ENCODE results near the gene ZMYND8.
"Not testable (repeated sequence)": the region's sequence is repeated elsewhere in the genome, so short reads cannot be mapped to it uniquely, and the experiment has no call there.

DNA sequence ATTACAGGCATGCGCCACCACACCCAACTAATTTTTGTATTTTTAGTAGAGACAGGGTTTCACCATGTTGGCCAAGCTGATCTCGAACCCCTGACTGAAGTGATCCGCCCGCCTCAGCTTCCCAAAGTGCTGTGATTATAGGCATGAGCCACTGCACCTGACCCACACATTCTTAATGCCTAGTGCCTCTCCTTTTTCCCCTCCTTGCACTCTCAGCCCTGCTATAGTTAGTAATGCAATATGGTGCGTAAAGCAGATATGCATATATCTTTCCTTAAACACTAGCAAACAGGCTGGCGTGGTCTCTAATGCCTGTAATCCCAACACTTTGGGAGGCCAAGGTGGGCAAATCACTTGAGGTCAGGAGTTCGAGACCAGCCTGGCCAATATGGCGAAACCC is 68.0 kb downstream of the ZMYND8 start:
- TF ChIP-seq FOXM1 (IDR thresholded peaks at IDR 0.05; ENCODE audit: borderline replicate concordance); CTBP1 (IDR thresholded peaks at IDR 0.05; ENCODE audit: borderline replicate concordance); SUZ12 (IDR thresholded peaks at IDR 0.05); ELF4 (IDR thresholded peaks at IDR 0.05): not testable (repeated sequence)
